Hindlimb muscle (tissue), 1 donor: ENCODE data around the gene MDH1B. TPM values are rescaled to one million over a fixed set of nuclear protein-coding genes. Genes with fewer than 3 reads are reported as not detected.

ENCODE experiments used
- DNase-seq: peaks from one replicate; pipeline ENCODE4 v3.0.0-alpha.2; 2013
- polyA plus RNA-seq: library from polyadenylated mRNA; unstranded; fragments of 120-200 nt; gene quantifications from one replicate; pipeline ENCODE4 v1.2.1, GENCODE V29; 2013; ENCODE audit not compliant: insufficient read length

Gene MDH1B
- polyA plus RNA-seq, 1 donor: 0.28 TPM

- DNase-seq: peak; percentile 41
Measured at GRCh38 chr2:206693399-206694137, 71.6 kb downstream of the MDH1B start.

- DNase-seq: no peak
Measured at GRCh38 chr2:206692971-206693370, 72.2 kb downstream of the MDH1B start.

GRCh38 chr2:206688990-206689389 lies 76.1 kb downstream of the MDH1B start:
- DNase-seq: no peak

- DNase-seq: no peak
Measured at GRCh38 chr2:206688453-206688852, 76.7 kb downstream of the MDH1B start.

Other genes starting within 250 kb of the MDH1B start
- not detected for gene FAM237A, start 122.8 kb downstream of the MDH1B start, polyA plus RNA-seq
- gene DYTN, start 46.9 kb downstream of the MDH1B start, polyA plus RNA-seq: not detected
- gene FASTKD2, start 278 bp upstream of the MDH1B start, polyA plus RNA-seq: 22.3 TPM
- gene CPO, start 174.2 kb upstream of the MDH1B start, polyA plus RNA-seq: 0.37 TPM